Ascending aorta (tissue), 2 donors: Measurements from ENCODE around the gene R3HDM1. TPM values are rescaled to one million over a fixed set of nuclear protein-coding genes. Genes with fewer than 3 reads are reported as not detected.
"Not testable (repeated sequence)": the region's sequence is repeated elsewhere in the genome, so short reads cannot be mapped to it uniquely, and the experiment has no call there.

Experiments
- DNase-seq, 2 donors: peaks; one replicate each; pipeline ENCODE4 v3.0.0-alpha.2; 2019; ENCODE audit warnings: low spot score in 2 of 2
- H3K27ac ChIP-seq, 2 donors: fragments of 200-600 bp; sonication (generic); one replicate each; pipeline ENCODE4 v1.5.1; 2016 to 2017; ENCODE audit warnings: mild to moderate bottlenecking in 1 of 2
- H3K27me3 ChIP-seq: fragments of 200-600 bp; sonication (generic); one replicate; pipeline ENCODE4 v1.5.1; 2017
- H3K36me3 ChIP-seq, 2 donors: fragments of 200-600 bp; sonication (generic); one replicate each; pipeline ENCODE4 v1.5.1; 2016
- H3K4me1 ChIP-seq, 2 donors: fragments of 200-600 bp; sonication (generic); one replicate each; pipeline ENCODE4 v1.5.1; 2016 to 2017; ENCODE audit warnings: mild to moderate bottlenecking in 1 of 2
- H3K4me3 ChIP-seq, 2 donors: fragments of 200-600 bp; sonication (generic); one replicate each; pipeline ENCODE4 v1.5.1; 2016 to 2017; ENCODE audit warnings: mild to moderate bottlenecking in 1 of 2
- H3K9me3 ChIP-seq, 2 donors: fragments of 200-600 bp; sonication (generic); one replicate each; pipeline ENCODE4 v1.5.1; 2016
- intact Hi-C: fragments of 100-400 bp; cut with DNase I; formaldehyde crosslinking; loops from one replicate; pipeline ENCODE4 v1.15.1; 2023
- total RNA-seq: library from RNA; depleted of rRNA; stranded (reverse); fragments of >200 nt; gene quantifications from one replicate; pipeline ENCODE4 v1.1.0, GENCODE V29; 2016
- TF ChIP-seq, protein P1 (sequence below), 3 experiments: fragments of 200-600 bp in 2 of 3; fragments of 450-650 bp in 1 of 3; sonication (generic) in 2 of 3; IDR thresholded peaks; one replicate each; pipeline ENCODE4 v1.5.1; 2016 to 2019; ENCODE audit warnings: antibody characterized with exemption in 3 of 3, mild to moderate bottlenecking in 1 of 3, moderate library complexity in 1 of 3

R3HDM1 gene
- total RNA-seq, 1 donor from 2014 or later = 5.0 TPM

DNA sequence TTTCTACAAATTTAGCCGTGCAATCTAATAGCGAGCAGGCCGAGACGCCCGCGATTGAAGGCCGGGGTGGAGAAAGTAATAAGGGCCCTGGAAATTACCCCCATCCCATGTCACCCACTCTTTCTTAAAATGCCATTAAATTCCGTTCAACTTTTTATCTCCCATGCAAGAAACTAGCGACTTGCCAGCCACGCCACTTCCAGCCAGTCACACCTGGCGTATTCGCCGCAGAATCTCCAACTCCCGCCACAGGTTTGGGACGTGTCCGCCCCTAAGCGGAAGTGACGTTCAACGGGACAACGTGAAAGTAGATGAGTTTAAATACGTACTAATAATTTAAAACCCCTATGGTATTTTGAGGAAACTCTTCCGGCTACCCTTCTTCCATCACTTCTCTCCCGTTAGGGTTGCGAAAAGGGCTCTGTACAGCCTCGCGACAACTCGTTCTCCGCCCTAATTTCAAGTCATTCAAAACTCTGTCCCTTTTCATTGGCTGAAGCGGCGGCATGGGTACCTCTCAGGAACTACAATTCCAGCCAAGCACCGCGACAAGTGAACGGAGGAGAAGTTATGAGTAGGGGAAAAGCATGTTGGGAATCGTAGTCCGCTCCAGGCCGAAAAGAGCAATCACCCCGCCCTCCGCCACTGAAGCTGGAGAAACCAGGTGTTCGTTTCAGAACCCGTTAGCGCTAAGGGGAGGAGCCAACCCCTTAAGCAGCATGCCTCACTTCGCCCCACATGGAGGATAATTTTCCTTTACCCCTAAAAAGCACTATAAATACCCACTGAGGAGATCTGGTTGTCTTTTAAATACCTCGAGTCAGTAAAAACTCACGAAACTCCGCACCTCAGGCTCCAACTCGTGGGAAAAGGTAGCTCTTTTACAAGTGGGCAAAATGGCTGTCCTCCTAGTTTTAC lies 712 bp upstream of the R3HDM1 start, which contains the start of gene ZRANB3:
ZRANB3 (minus strand) TSS at position 906 of the 918 bp plus-strand sequence.
- Histone ChIP-seq H3K4me1 (peaks cover 0 to 10% of the 10 kb centered on the region in 2 donors), H3K4me3 (peak within 1 kb of the TSS; percentile 78 to 82), H3K27ac (peak within 1 kb of the TSS; percentile 86 to 95), H3K36me3 (no peaks in the 10 kb centered on the region), H3K27me3 (no peaks in the 10 kb centered on the region), H3K9me3 (no peaks in the 10 kb centered on the region)
- TF ChIP-seq, protein P1, sequence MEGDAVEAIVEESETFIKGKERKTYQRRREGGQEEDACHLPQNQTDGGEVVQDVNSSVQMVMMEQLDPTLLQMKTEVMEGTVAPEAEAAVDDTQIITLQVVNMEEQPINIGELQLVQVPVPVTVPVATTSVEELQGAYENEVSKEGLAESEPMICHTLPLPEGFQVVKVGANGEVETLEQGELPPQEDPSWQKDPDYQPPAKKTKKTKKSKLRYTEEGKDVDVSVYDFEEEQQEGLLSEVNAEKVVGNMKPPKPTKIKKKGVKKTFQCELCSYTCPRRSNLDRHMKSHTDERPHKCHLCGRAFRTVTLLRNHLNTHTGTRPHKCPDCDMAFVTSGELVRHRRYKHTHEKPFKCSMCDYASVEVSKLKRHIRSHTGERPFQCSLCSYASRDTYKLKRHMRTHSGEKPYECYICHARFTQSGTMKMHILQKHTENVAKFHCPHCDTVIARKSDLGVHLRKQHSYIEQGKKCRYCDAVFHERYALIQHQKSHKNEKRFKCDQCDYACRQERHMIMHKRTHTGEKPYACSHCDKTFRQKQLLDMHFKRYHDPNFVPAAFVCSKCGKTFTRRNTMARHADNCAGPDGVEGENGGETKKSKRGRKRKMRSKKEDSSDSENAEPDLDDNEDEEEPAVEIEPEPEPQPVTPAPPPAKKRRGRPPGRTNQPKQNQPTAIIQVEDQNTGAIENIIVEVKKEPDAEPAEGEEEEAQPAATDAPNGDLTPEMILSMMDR (IDR thresholded peaks at IDR 0.05) = no peak
- intact Hi-C loops = loop anchor here (1.0 to 2.0 kb wide), 5 partner anchors 211 to 612 kb away; partner anchors contain the start of genes CCNT2, DARS1, MCM6 and RAB3GAP1
- peak; percentile 92 to 97 for DNase-seq

DNA sequence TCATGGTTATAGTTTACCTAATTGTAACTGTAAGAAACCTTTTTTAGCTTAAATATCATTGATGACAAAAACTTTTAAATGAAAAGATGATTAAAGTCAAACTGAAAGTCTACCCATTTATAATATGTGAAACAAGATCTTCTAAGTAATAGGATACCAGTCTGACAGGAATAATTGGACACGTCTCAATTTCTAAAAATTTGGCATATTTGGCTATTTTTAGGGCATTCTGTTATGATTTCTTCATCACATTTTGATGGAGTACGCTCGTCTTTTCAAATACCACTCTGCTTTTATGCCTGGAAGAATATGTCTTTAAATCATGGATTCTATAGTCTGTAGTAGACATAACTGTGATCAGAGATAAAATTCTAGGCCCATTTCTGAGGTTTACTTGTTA lies 1.3 kb downstream of the R3HDM1 start:
- H3K27ac ChIP-seq = no peak overlapping the region
- no peak for DNase-seq
- H3K9me3 ChIP-seq = no peaks in the 10 kb centered on the region
- peak overlapping the region in 1 of 2 donors; percentile 82 for H3K4me3 ChIP-seq
- intact Hi-C loops = no loop called here
- peaks cover 0 to 10% of the 10 kb centered on the region in 2 donors for H3K4me1 ChIP-seq
- no peaks in the 10 kb centered on the region for H3K27me3 ChIP-seq
- H3K36me3 ChIP-seq = no peaks in the 10 kb centered on the region
- TF ChIP-seq, protein P1 (IDR thresholded peaks at IDR 0.05) = no peak

DNA sequence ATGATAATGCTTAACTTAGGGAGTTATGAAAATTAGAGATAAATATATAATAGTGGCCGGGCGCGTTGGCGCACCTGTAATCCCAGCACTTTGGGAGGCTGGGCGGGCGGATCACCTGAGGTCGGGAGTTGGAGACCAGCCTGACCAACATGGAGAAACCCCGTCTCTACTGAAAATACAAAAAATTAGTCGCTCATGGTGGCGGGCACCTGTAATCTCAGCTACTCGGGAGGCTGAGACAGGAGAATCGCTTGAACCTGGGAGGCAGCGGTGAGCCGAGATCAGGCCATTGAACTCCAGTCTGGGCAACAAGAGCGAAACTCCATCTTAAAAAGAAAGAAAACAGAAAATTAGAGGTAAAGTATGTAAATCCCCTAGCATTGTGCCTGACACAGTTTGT lies 2.3 kb downstream of the R3HDM1 start:
- intact Hi-C loops, H3K27me3 ChIP-seq, H3K27ac ChIP-seq, DNase-seq, H3K9me3 ChIP-seq, H3K36me3 ChIP-seq, H3K4me3 ChIP-seq: not testable (repeated sequence)
- peaks cover 0 to 10% of the 10 kb centered on the region in 2 donors for H3K4me1 ChIP-seq

DNA sequence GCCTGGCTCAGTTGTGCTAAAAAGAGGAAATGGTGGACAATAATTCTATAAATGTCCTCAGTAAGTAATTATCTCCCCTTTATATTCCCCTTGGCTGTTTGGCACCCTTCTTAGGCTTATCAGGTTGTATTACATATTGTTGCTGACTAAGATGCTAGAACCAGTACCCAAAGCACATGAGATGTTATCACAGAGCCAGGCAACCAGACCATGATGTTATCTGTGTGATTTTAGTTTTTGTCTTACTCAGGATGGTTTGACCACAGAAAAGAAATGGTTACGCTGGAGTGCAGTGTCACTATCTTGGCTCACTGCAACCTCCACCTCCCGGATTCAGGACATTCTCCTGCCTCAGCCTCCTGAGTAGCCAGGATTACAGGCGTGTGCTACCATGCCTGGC lies 15.2 kb downstream of the R3HDM1 start:
- intact Hi-C loops = no loop called here
- no peak for DNase-seq
- Histone ChIP-seq H3K9me3 (no peaks in the 10 kb centered on the region), H3K36me3 (no peaks in the 10 kb centered on the region), H3K27me3 (no peaks in the 10 kb centered on the region), H3K27ac (no peak overlapping the region), H3K4me1 (no peaks in the 10 kb centered on the region), H3K4me3 (no peak overlapping the region)
- TF ChIP-seq, protein P1 (IDR thresholded peaks at IDR 0.05) = no peak

DNA sequence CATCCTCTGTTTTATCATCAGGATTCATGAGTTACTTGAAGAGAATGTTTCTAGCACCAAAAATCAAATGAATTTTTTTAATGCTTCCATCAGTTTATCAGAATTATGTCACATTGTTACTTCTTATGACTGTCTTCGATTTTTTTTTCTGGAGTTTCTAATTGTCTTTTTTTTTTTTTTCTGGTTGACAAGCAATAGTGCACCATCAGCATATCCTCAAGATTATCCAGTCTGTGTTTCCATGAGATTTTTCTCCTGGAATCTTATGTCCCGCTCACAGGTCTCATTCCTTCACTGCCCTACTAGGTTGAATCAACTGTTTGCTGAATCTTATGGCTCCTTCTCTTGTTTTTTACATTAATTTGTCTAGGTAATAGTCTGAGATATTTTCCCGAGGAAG lies 16.0 kb downstream of the R3HDM1 start:
- DNase-seq = no peak
- Histone ChIP-seq H3K36me3 (no peaks in the 10 kb centered on the region), H3K27ac (no peak overlapping the region), H3K9me3 (no peaks in the 10 kb centered on the region), H3K4me3 (no peak overlapping the region), H3K27me3 (no peaks in the 10 kb centered on the region), H3K4me1 (no peaks in the 10 kb centered on the region)
- TF ChIP-seq, protein P1 (IDR thresholded peaks at IDR 0.05) = no peak
- intact Hi-C loops = no loop called here

DNA sequence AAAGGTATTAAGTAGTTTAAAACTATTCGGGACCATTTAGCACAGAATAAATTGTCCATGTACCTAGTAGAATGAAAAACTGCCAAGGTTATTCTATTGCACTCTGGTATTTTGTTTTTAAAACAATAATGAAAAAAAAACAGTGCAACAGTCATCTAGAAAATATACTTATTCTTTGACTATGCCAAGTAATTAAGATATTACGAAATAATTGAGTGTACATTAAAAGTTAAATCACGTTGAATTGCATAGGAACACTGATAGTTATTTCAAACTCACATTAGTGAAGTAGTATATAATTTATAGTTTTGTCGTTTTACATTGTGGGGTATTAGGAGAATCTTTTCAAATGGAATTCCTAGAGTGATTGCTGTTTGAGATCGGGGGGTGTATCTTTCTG lies 20.1 kb downstream of the R3HDM1 start:
- intact Hi-C loops = loop anchor here (10.0 kb wide), 1 partner anchor 47 kb away; no protein-coding TSS in a partner anchor
- H3K4me3 ChIP-seq = no peak overlapping the region
- H3K36me3 ChIP-seq = no peaks in the 10 kb centered on the region
- no peak overlapping the region for H3K27ac ChIP-seq
- no peaks in the 10 kb centered on the region for H3K27me3 ChIP-seq
- DNase-seq = no peak
- TF ChIP-seq, protein P1 (IDR thresholded peaks at IDR 0.05) = no peak
- no peaks in the 10 kb centered on the region for H3K9me3 ChIP-seq
- no peaks in the 10 kb centered on the region for H3K4me1 ChIP-seq
